SK-N-SH treated with all-trans-retinoic acid at 6 μM for 48 hours (cell line): ENCODE measurements around the gene HPCAL1.

ENCODE experiments used
- CSRNP3 ChIP-seq: fragments of 250-450 bp; sonication (Bioruptor Pico); IDR thresholded peaks from 2 replicates; pipeline ENCODE4 v1.5.1; 2021; ENCODE audit warnings: mild to moderate bottlenecking, moderate library complexity
- PATZ1 ChIP-seq: fragments of 250-450 bp; sonication (Bioruptor Pico); IDR thresholded peaks from 2 replicates; pipeline ENCODE4 v1.8.0; 2020; ENCODE audit warnings: mild to moderate bottlenecking, moderate library complexity, borderline replicate concordance
- ZNF565 ChIP-seq: fragments of 450-650 bp; formaldehyde crosslinking; conservative IDR thresholded peaks from 2 replicates; pipeline ENCODE4 v1.5.0; 2020; ENCODE audit warnings: low read depth, mild to moderate bottlenecking, moderate library complexity

GRCh38 chr2:10339647-10340592 lies 37.2 kb downstream of the HPCAL1 start:
- TF ChIP-seq CSRNP3 (CRISPR knock-in tag), result no peak
- no peak for TF ChIP-seq PATZ1
- TF ChIP-seq ZNF565, result no peak
